ENCODE data around the gene GRIA3. TPM values are rescaled to one million over a fixed set of nuclear protein-coding genes. Genes with fewer than 3 reads are reported as not detected.

Gene GRIA3
- total RNA-seq, 1 donor from 2014 or later: 4.6 TPM

GRCh38 chrX:123254457-123254856, 70.4 kb downstream of the GRIA3 start:
- no peak for DNase-seq (ENCODE audit: low spot score)
- Histone ChIP-seq H2AFZ (replicated peaks) (no peak overlapping the region), H3K9me3 (ENCODE audit: low read depth) (peaks cover 3% of the 10 kb centered on the region), H4K20me1 (ENCODE audit: low read depth) (no peaks in the 10 kb centered on the region), H3F3A (ENCODE audit: low read depth) (peaks cover 4% of the 10 kb centered on the region), H3K4me2 (no peak overlapping the region), H3K4me3 (no peak overlapping the region), H3K27ac (no peak overlapping the region), H3K79me2 (ENCODE audit: low read depth) (no peaks in the 10 kb centered on the region), H3K4me1 (peaks cover 8% of the 10 kb centered on the region), H3K9ac (no peak overlapping the region), H3K36me3 (no peaks in the 10 kb centered on the region), H3K27me3 (no peaks in the 10 kb centered on the region)
- H3K4me1 Mint-ChIP-seq: peaks cover 4% of the 10 kb centered on the region
- peaks cover 3% of the 10 kb centered on the region for H3K9me3 Mint-ChIP-seq
- no peak overlapping the region for H3K27ac Mint-ChIP-seq
- no peak overlapping the region for H3K4me3 Mint-ChIP-seq
- peaks cover 4% of the 10 kb centered on the region for H3K36me3 Mint-ChIP-seq
- H3K27me3 Mint-ChIP-seq (ENCODE audit: insufficient read depth, low read depth): peaks cover 4% of the 10 kb centered on the region
- no peak for TF ChIP-seq EZH2phosphoT487 (IDR thresholded peaks at IDR 0.05)
- no peak for TF ChIP-seq EZH2 (IDR thresholded peaks at IDR 0.05)
- TF ChIP-seq CTCF (IDR thresholded peaks at IDR 0.05): no peak

- peaks cover 3% of the 10 kb centered on the region for H3K9me3 ChIP-seq (ENCODE audit: low read depth)
- Mint-ChIP-seq H3K9me3 (peaks cover 3% of the 10 kb centered on the region), H3K4me1 (peaks cover 4% of the 10 kb centered on the region), H3K36me3 (peaks cover 4% of the 10 kb centered on the region), H3K27me3 (ENCODE audit: insufficient read depth, low read depth) (peaks cover 4% of the 10 kb centered on the region), H3K27ac (no peak overlapping the region), H3K4me3 (no peak overlapping the region)
- H3K4me2 ChIP-seq: no peak overlapping the region
- H3K9ac ChIP-seq: no peak overlapping the region
- no peaks in the 10 kb centered on the region for H4K20me1 ChIP-seq (ENCODE audit: low read depth)
- H3K79me2 ChIP-seq (ENCODE audit: low read depth): no peaks in the 10 kb centered on the region
- H3K4me3 ChIP-seq: no peak overlapping the region
- no peaks in the 10 kb centered on the region for H3K36me3 ChIP-seq
- no peak for DNase-seq (ENCODE audit: low spot score)
- peaks cover 4% of the 10 kb centered on the region for H3F3A ChIP-seq (ENCODE audit: low read depth)
- no peak overlapping the region for H3K27ac ChIP-seq
- TF ChIP-seq EZH2phosphoT487 (IDR thresholded peaks at IDR 0.05) (no peak), EZH2 (IDR thresholded peaks at IDR 0.05) (no peak)
- no peak overlapping the region for H2AFZ ChIP-seq (replicated peaks)
- no peaks in the 10 kb centered on the region for H3K27me3 ChIP-seq
- peaks cover 8% of the 10 kb centered on the region for H3K4me1 ChIP-seq
These were observed 72.3 kb downstream of the GRIA3 start for GRCh38 chrX:123256378-123256777.

GRCh38 chrX:123260920-123261418, 76.9 kb downstream of the GRIA3 start:
- Histone ChIP-seq H3K9me3 (ENCODE audit: low read depth) (no peaks in the 10 kb centered on the region), H3K79me2 (ENCODE audit: low read depth) (no peaks in the 10 kb centered on the region), H3K9ac (no peak overlapping the region), H3K4me2 (no peak overlapping the region), H3K27ac (no peak overlapping the region), H3K4me3 (no peak overlapping the region), H3K27me3 (no peaks in the 10 kb centered on the region), H3K36me3 (no peaks in the 10 kb centered on the region), H3K4me1 (peaks cover 22% of the 10 kb centered on the region), H2AFZ (replicated peaks) (no peak overlapping the region), H3F3A (ENCODE audit: low read depth) (peaks cover 12% of the 10 kb centered on the region), H4K20me1 (ENCODE audit: low read depth) (peaks cover 4% of the 10 kb centered on the region)
- TF ChIP-seq EZH2 (IDR thresholded peaks at IDR 0.05) (no peak), CTCF (IDR thresholded peaks at IDR 0.05) (no peak), EZH2phosphoT487 (IDR thresholded peaks at IDR 0.05) (no peak)
- Mint-ChIP-seq H3K36me3 (no peaks in the 10 kb centered on the region), H3K27ac (no peak overlapping the region), H3K27me3 (ENCODE audit: insufficient read depth, low read depth) (peaks cover 2% of the 10 kb centered on the region), H3K4me1 (peaks cover 14% of the 10 kb centered on the region), H3K9me3 (peaks cover under 1% of the 10 kb centered on the region), H3K4me3 (no peak overlapping the region)
- DNase-seq (ENCODE audit: low spot score): no peak

GRCh38 chrX:123263270-123263669, 79.2 kb downstream of the GRIA3 start:
- H3K27me3 ChIP-seq: no peaks in the 10 kb centered on the region
- H3K27me3 Mint-ChIP-seq (ENCODE audit: insufficient read depth, low read depth): no peaks in the 10 kb centered on the region
- H3K9me3 Mint-ChIP-seq: no peaks in the 10 kb centered on the region
- TF ChIP-seq EZH2phosphoT487 (IDR thresholded peaks at IDR 0.05) (no peak), EZH2 (IDR thresholded peaks at IDR 0.05) (no peak), CTCF (IDR thresholded peaks at IDR 0.05) (no peak)
- no peak overlapping the region for H3K4me3 ChIP-seq
- peaks cover 14% of the 10 kb centered on the region for H3K4me1 Mint-ChIP-seq
- H3K4me2 ChIP-seq: peak overlapping the region; percentile 46
- no peaks in the 10 kb centered on the region for H3K79me2 ChIP-seq (ENCODE audit: low read depth)
- peak; percentile 53 for DNase-seq (ENCODE audit: low spot score)
- H2AFZ ChIP-seq (replicated peaks): no peak overlapping the region
- H3K4me3 Mint-ChIP-seq: no peak overlapping the region
- H3K9ac ChIP-seq: no peak overlapping the region
- no peak overlapping the region for H3K27ac Mint-ChIP-seq
- no peaks in the 10 kb centered on the region for H3K36me3 ChIP-seq
- H3F3A ChIP-seq (ENCODE audit: low read depth): peaks cover 12% of the 10 kb centered on the region
- no peaks in the 10 kb centered on the region for H3K9me3 ChIP-seq (ENCODE audit: low read depth)
- no peak overlapping the region for H3K27ac ChIP-seq
- no peaks in the 10 kb centered on the region for H3K36me3 Mint-ChIP-seq
- peaks cover 22% of the 10 kb centered on the region for H3K4me1 ChIP-seq
- peaks cover 4% of the 10 kb centered on the region for H4K20me1 ChIP-seq (ENCODE audit: low read depth)

Data from neural progenitor cell (in vitro differentiated cells).